K562 (cell line): ENCODE measurements around the gene NCL. TPM values are rescaled to one million over a fixed set of nuclear protein-coding genes. Genes with fewer than 3 reads are reported as not detected.
A peak's percentile ranks its signal among the peaks of the same experiment; 100 is the strongest.

ENCODE experiments used
- CCNT2 ChIP-seq: IDR thresholded peaks from 2 replicates; pipeline ENCODE4 v1.6.1; 2011; ENCODE audit warnings: borderline replicate concordance, low read depth, mild to moderate bottlenecking, moderate library complexity, mixed read lengths, low read length; ENCODE audit not compliant: insufficient read length; ENCODE audit errors: extremely low read depth
- CREB1 ChIP-seq, 2 experiments: sonication (generic) in 1 of 2; formaldehyde crosslinking in 1 of 2; IDR thresholded peaks; 2 replicates each; pipeline versions ENCODE4 v1.6.1 to v1.8.0; 2012 to 2022; ENCODE audit warnings: inconsistent platforms in 1 of 2, mild to moderate bottlenecking in 1 of 2, missing genetic modification reagents in 1 of 2, moderate library complexity in 1 of 2
- CXXC5 ChIP-seq: fragments of 250-450 bp; sonication (Bioruptor Pico); IDR thresholded peaks from 2 replicates; pipeline ENCODE4 v1.8.0; 2022; ENCODE audit warnings: inconsistent platforms, mild to moderate bottlenecking, moderate library complexity
- DNMT1 ChIP-seq: fragments of 450-650 bp; IDR thresholded peaks from 2 replicates; pipeline ENCODE4 v1.6.1; 2016; ENCODE audit warnings: antibody characterized with exemption, mild to moderate bottlenecking
- GABPB1 ChIP-seq: sonication (generic); formaldehyde crosslinking; IDR thresholded peaks from 2 replicates; pipeline ENCODE4 v1.8.0; 2022; ENCODE audit warnings: mild to moderate bottlenecking, missing genetic modification reagents
- KDM1A ChIP-seq, 2 experiments: fragments of 450-650 bp; IDR thresholded peaks; 2 replicates each; pipeline ENCODE4 v1.6.1; 2016; ENCODE audit warnings: mild to moderate bottlenecking in 2 of 2
- MCM5 ChIP-seq: fragments of 450-650 bp; IDR thresholded peaks from 2 replicates; pipeline ENCODE4 v1.6.1; 2016; ENCODE audit warnings: low read depth
- MGA ChIP-seq: fragments of 450-650 bp; IDR thresholded peaks from 2 replicates; pipeline ENCODE4 v1.6.1; 2016; ENCODE audit warnings: mild to moderate bottlenecking, moderate library complexity
- NR3C1 ChIP-seq: sonication (generic); formaldehyde crosslinking; IDR thresholded peaks from 2 replicates; pipeline ENCODE4 v1.8.1; 2022; ENCODE audit warnings: missing genetic modification reagents
- POLR2A ChIP-seq: fragments of 450-650 bp; conservative IDR thresholded peaks from 2 replicates; pipeline ENCODE4 v1.6.1; 2016
- PREB ChIP-seq: sonication (generic); formaldehyde crosslinking; IDR thresholded peaks from 2 replicates; pipeline ENCODE4 v1.8.1; 2023; ENCODE audit warnings: mild to moderate bottlenecking, missing genetic modification reagents
- TOE1 ChIP-seq, 2 experiments: fragments of 450-650 bp in 1 of 2; sonication (generic) in 1 of 2; formaldehyde crosslinking in 1 of 2; IDR thresholded peaks; 2 replicates each; pipeline versions ENCODE4 v1.7.1 to v1.8.0; 2016 to 2022; ENCODE audit warnings: borderline replicate concordance in 2 of 2, mild to moderate bottlenecking in 2 of 2, antibody characterized with exemption in 1 of 2, inconsistent platforms in 1 of 2, low read depth in 1 of 2, missing genetic modification reagents in 1 of 2, moderate library complexity in 1 of 2
- polyA plus RNA-seq, 8 experiments: library from polyadenylated mRNA; depleted of rRNA in 4 of 8; stranded (reverse) in 5 of 8; unstranded in 3 of 8; fragments of >200 nt; fragmentation: Nextera tagmentation in 2 of 8; fragmentation: Illumina TruSeq in 1 of 8; extraction: Ambion mirVana in 2 of 8; extraction: Trizol in 1 of 8; gene quantifications; 2 replicates each; pipeline versions ENCODE4 v1.2.1 to v1.2.3, GENCODE V29; 2011 to 2014; ENCODE audit warnings: inconsistent platforms in 1 of 8, missing spikeins in 1 of 8
- total RNA-seq, 7 experiments: library from RNA; depleted of rRNA in 6 of 7; stranded (reverse); fragments of >200 nt in 6 of 7; fragmentation: Illumina TruSeq in 2 of 7; extraction: Trizol in 2 of 7; gene quantifications; 2 replicates each; pipeline versions ENCODE4 v1.2.1 to v1.2.3, GENCODE V29; 2011 to 2021; ENCODE audit warnings: low replicate concordance in 1 of 7

The NCL gene
- total and polyA plus RNA-seq, 9 of the 15 experiments (the other 6 are each of a cell fraction or from before 2014, with no cell fraction given) = 80.9 to 732 (median 361) TPM

GRCh38 chr2:231464576-231465540 lies 574 bp upstream of the NCL start (continued):
- peak; percentile 16; the same call in 1 of the 2 replicates for TF ChIP-seq CREB1 (IDR thresholded peaks at IDR 0.05)
- TF ChIP-seq CREB1 (CRISPR knock-in tag; IDR thresholded peaks at IDR 0.05) = no peak
- TF ChIP-seq CCNT2 = peak; percentile 11
- peak; percentile 66; the same call in 1 of the 2 replicates for TF ChIP-seq POLR2A
- 0 out of 2 replicates have a peak, but pooled peaks have one; percentile 49 for TF ChIP-seq PREB (CRISPR knock-in tag)
- TF ChIP-seq MGA = 0 out of 2 replicates have a peak, but pooled peaks have one; percentile 38
- TF ChIP-seq TOE1 (IDR thresholded peaks at IDR 0.05; ENCODE audit: borderline replicate concordance) = no peak
- TF ChIP-seq TOE1 (CRISPR knock-in tag; IDR thresholded peaks at IDR 0.05; ENCODE audit: borderline replicate concordance, low read depth) = 0 out of 2 replicates have a peak, but pooled peaks have one; percentile 42
- TF ChIP-seq CXXC5 = peak; percentile 73
- no peak for TF ChIP-seq KDM1A (IDR thresholded peaks at IDR 0.05)
- no peak for TF ChIP-seq MCM5
- TF ChIP-seq DNMT1 = no peak
- 0 out of 2 replicates have a peak, but pooled peaks have one; percentile 14 for TF ChIP-seq NR3C1 (CRISPR knock-in tag)
- TF ChIP-seq GABPB1 (CRISPR knock-in tag) = peak; percentile 75
